HG03521 (cell line): Measurements from ENCODE around the gene SCG2.
A peak's percentile ranks its signal among the peaks of the same experiment; 100 is the strongest.

Source experiments
- ATAC-seq: cut with Tn5 transposase; IDR thresholded peaks from one replicate; pipeline ENCODE4 v1.9.1; 2021; ENCODE audit warnings: mild to moderate bottlenecking, moderate library complexity; ENCODE audit not compliant: unreplicated experiment

SCG2 gene

GRCh38 chr2:223601932-223602666 lies at the start of gene SCG2:
Gene SCG2 (minus strand): TSS chr2:223602361. CDS start chr2:223599282, 3,079 bp downstream.
- ATAC-seq, result peak; percentile 97

- no peak for ATAC-seq
Observed at GRCh38 chr2:223649554-223650533, 47.7 kb upstream of the SCG2 start.

GRCh38 chr2:223648755-223649154 lies 46.6 kb upstream of the SCG2 start:
- ATAC-seq, result no peak

- peak; percentile 94 for ATAC-seq
Observed at GRCh38 chr2:223647258-223647952, 45.2 kb upstream of the SCG2 start.

GRCh38 chr2:223644136-223644535 lies 42.0 kb upstream of the SCG2 start:
- no peak for ATAC-seq

- no peak for ATAC-seq
Observed at GRCh38 chr2:223643309-223643708, 41.1 kb upstream of the SCG2 start.

- no peak for ATAC-seq
Observed at GRCh38 chr2:223642506-223642905, 40.3 kb upstream of the SCG2 start.

GRCh38 chr2:223641082-223641481 lies 38.9 kb upstream of the SCG2 start:
- no peak for ATAC-seq

- ATAC-seq, result no peak
Observed at GRCh38 chr2:223635080-223635479, 32.9 kb upstream of the SCG2 start.

GRCh38 chr2:223634238-223634637 lies 32.1 kb upstream of the SCG2 start:
- ATAC-seq, result no peak

GRCh38 chr2:223633656-223634055 lies 31.5 kb upstream of the SCG2 start:
- ATAC-seq, result no peak

GRCh38 chr2:223632826-223633225 lies 30.7 kb upstream of the SCG2 start:
- ATAC-seq, result no peak

GRCh38 chr2:223626716-223627115 lies 24.6 kb upstream of the SCG2 start:
- ATAC-seq, result no peak

- no peak for ATAC-seq
Observed at GRCh38 chr2:223625652-223626051, 23.5 kb upstream of the SCG2 start.

GRCh38 chr2:223621901-223622300 lies 19.7 kb upstream of the SCG2 start:
- no peak for ATAC-seq

- no peak for ATAC-seq
Observed at GRCh38 chr2:223619486-223620129, 17.4 kb upstream of the SCG2 start.

GRCh38 chr2:223618172-223619035 lies 16.2 kb upstream of the SCG2 start:
- no peak for ATAC-seq

GRCh38 chr2:223614534-223614933 lies 12.4 kb upstream of the SCG2 start:
- ATAC-seq, result no peak

- no peak for ATAC-seq
Observed at GRCh38 chr2:223613017-223613950, 11.1 kb upstream of the SCG2 start.
